Neural progenitor cell (in vitro differentiated cells): ENCODE results near the gene C16orf46.

Experiments used
- CTCF ChIP-seq: fragments of 200-600 bp; sonication (generic); IDR thresholded peaks from 2 replicates; pipeline ENCODE4 v1.5.1; 2017; ENCODE audit warnings: antibody characterized with exemption, mild to moderate bottlenecking
- EZH2 ChIP-seq: fragments of 200-600 bp; sonication (generic); IDR thresholded peaks from 2 replicates; pipeline ENCODE4 v1.6.1; 2017; ENCODE audit warnings: antibody characterized with exemption, mild to moderate bottlenecking, moderate library complexity

GRCh38 chr16:81121474-81121990, 44.5 kb upstream of the C16orf46 start:
- TF ChIP-seq CTCF (no peak), EZH2 (no peak)
